BE2C (cell line): ENCODE data around the gene RNF31.

Source experiments
- DNase-seq: peaks from one replicate; pipeline ENCODE4 v3.0.0-alpha.2; 2020
- H3K27me3 ChIP-seq: fragments of 250-450 bp; sonication (Bioruptor Pico); 2 replicates; pipeline ENCODE4 v1.5.1; 2020; ENCODE audit warnings: mild to moderate bottlenecking
- H3K36me3 ChIP-seq: fragments of 250-450 bp; sonication (Bioruptor Pico); 2 replicates; pipeline ENCODE4 v1.5.1; 2020; ENCODE audit warnings: mild to moderate bottlenecking
- H3K4me1 ChIP-seq: fragments of 250-450 bp; sonication (Bioruptor Pico); 2 replicates; pipeline ENCODE4 v1.5.1; 2020
- H3K4me3 ChIP-seq: 2 replicates; pipeline ENCODE4 v1.5.1; 2011; ENCODE audit warnings: low read depth, low read length
- H3K9me3 ChIP-seq: fragments of 250-450 bp; sonication (Bioruptor Pico); 2 replicates; pipeline ENCODE4 v1.5.1; 2020
- CTCF ChIP-seq: IDR thresholded peaks from 2 replicates; pipeline ENCODE4 v1.5.1; 2012; ENCODE audit warnings: mild to moderate bottlenecking, low read depth, low read length

RNF31 gene

GRCh38 chr14:24150567-24150966 is 3.3 kb downstream of the RNF31 start:
- DNase-seq: no peak
- no peak for TF ChIP-seq CTCF
- peaks cover 52% of the 10 kb centered on the region for H3K36me3 ChIP-seq
- H3K9me3 ChIP-seq: no peaks in the 10 kb centered on the region
- no peak overlapping the region for H3K4me3 ChIP-seq
- no peaks in the 10 kb centered on the region for H3K4me1 ChIP-seq
- H3K27me3 ChIP-seq: no peaks in the 10 kb centered on the region

- Histone ChIP-seq H3K4me1 (no peaks in the 10 kb centered on the region), H3K36me3 (peaks cover 56% of the 10 kb centered on the region), H3K9me3 (no peaks in the 10 kb centered on the region), H3K4me3 (no peak overlapping the region), H3K27me3 (no peaks in the 10 kb centered on the region)
- no peak for TF ChIP-seq CTCF
- DNase-seq: no peak
Observed at GRCh38 chr14:24150993-24151392, 3.7 kb downstream of the RNF31 start.

GRCh38 chr14:24151404-24152080 is 4.2 kb downstream of the RNF31 start:
- no peaks in the 10 kb centered on the region for H3K4me1 ChIP-seq
- H3K27me3 ChIP-seq: no peaks in the 10 kb centered on the region
- no peaks in the 10 kb centered on the region for H3K9me3 ChIP-seq
- TF ChIP-seq CTCF: no peak
- H3K4me3 ChIP-seq: no peak overlapping the region
- H3K36me3 ChIP-seq: peaks cover 59% of the 10 kb centered on the region
- no peak for DNase-seq

GRCh38 chr14:24155100-24155499 is 7.8 kb downstream of the RNF31 start:
- peaks cover 66% of the 10 kb centered on the region for H3K36me3 ChIP-seq
- no peaks in the 10 kb centered on the region for H3K4me1 ChIP-seq

GRCh38 chr14:24156840-24157239 is 9.5 kb downstream of the RNF31 start:
- Histone ChIP-seq H3K36me3 (peaks cover 51% of the 10 kb centered on the region), H3K4me3 (no peak overlapping the region), H3K27me3 (no peaks in the 10 kb centered on the region), H3K9me3 (no peaks in the 10 kb centered on the region), H3K4me1 (peaks cover 8% of the 10 kb centered on the region)
- no peak for DNase-seq
- TF ChIP-seq CTCF: no peak

More at GRCh38 chr14:24155100-24155499, 7.8 kb downstream of the RNF31 start:
- Histone ChIP-seq H3K9me3 (no peaks in the 10 kb centered on the region), H3K27me3 (no peaks in the 10 kb centered on the region), H3K4me3 (no peak overlapping the region)
- no peak for DNase-seq
- TF ChIP-seq CTCF: no peak

GRCh38 chr14:24157331-24157730 is 10.0 kb downstream of the RNF31 start:
- Histone ChIP-seq H3K4me1 (peaks cover 8% of the 10 kb centered on the region), H3K36me3 (peaks cover 47% of the 10 kb centered on the region)

More at GRCh38 chr14:24157331-24157730, 10.0 kb downstream of the RNF31 start:
- no peaks in the 10 kb centered on the region for H3K27me3 ChIP-seq
- H3K9me3 ChIP-seq: no peaks in the 10 kb centered on the region
- no peak for TF ChIP-seq CTCF
- no peak overlapping the region for H3K4me3 ChIP-seq
- DNase-seq: no peak
